Anterior cingulate cortex (tissue), 58 donors: Measurements from ENCODE around the gene PFKFB4.
A peak's percentile ranks its signal among the peaks of the same experiment; 100 is the strongest.

ENCODE experiments used
- DNase-seq, 58 donors: peaks; one replicate each; lab custom pipeline; 2025; lab: John Stamatoyannopoulos, UW

The PFKFB4 gene

GRCh38 chr3:48587686-48588085 lies 31.1 kb upstream of the PFKFB4 start:
- DNase-seq, result no peak

GRCh38 chr3:48585411-48585810 lies 28.8 kb upstream of the PFKFB4 start:
- DNase-seq, result no peak

- DNase-seq, result no peak
Observed at GRCh38 chr3:48584836-48585235, 28.2 kb upstream of the PFKFB4 start.

GRCh38 chr3:48581621-48582481 lies 25.2 kb upstream of the PFKFB4 start:
- no peak for DNase-seq

GRCh38 chr3:48576647-48577046 lies 20.0 kb upstream of the PFKFB4 start:
- DNase-seq, result no peak

- no peak for DNase-seq
Observed at GRCh38 chr3:48575366-48575765, 18.8 kb upstream of the PFKFB4 start.

GRCh38 chr3:48573973-48574585 lies 17.5 kb upstream of the PFKFB4 start:
- no peak for DNase-seq

GRCh38 chr3:48572517-48572916 lies 15.9 kb upstream of the PFKFB4 start:
- no peak for DNase-seq

- no peak for DNase-seq
Observed at GRCh38 chr3:48571938-48572337, 15.3 kb upstream of the PFKFB4 start.

- DNase-seq, result no peak
Observed at GRCh38 chr3:48569808-48570450, 13.3 kb upstream of the PFKFB4 start.

- DNase-seq, result no peak
Observed at GRCh38 chr3:48569400-48569799, 12.8 kb upstream of the PFKFB4 start.

- no peak for DNase-seq
Observed at GRCh38 chr3:48568476-48568875, 11.9 kb upstream of the PFKFB4 start.

GRCh38 chr3:48567500-48567899 lies 10.9 kb upstream of the PFKFB4 start:
- no peak for DNase-seq

- DNase-seq, result no peak
Observed at GRCh38 chr3:48567090-48567489, 10.5 kb upstream of the PFKFB4 start.

- no peak for DNase-seq
Observed at GRCh38 chr3:48566401-48566760, 9.8 kb upstream of the PFKFB4 start.

GRCh38 chr3:48565591-48566400 lies 9.2 kb upstream of the PFKFB4 start:
- DNase-seq, result peak in 1 of 58 donors; percentile 32

GRCh38 chr3:48565186-48565585 lies 8.6 kb upstream of the PFKFB4 start:
- DNase-seq, result no peak

GRCh38 chr3:48564667-48565066 lies 8.1 kb upstream of the PFKFB4 start:
- DNase-seq, result no peak

- DNase-seq, result peak in 33 of 58 donors; percentile 11 to 79 (median 41)
Observed at GRCh38 chr3:48564022-48564421, 7.4 kb upstream of the PFKFB4 start.

GRCh38 chr3:48563382-48563918 lies 6.8 kb upstream of the PFKFB4 start, which contains the start of gene UCN2:
UCN2 (minus strand) TSS chr3:48563781; CDS start chr3:48563124, 657 bp downstream.
- DNase-seq, result no peak
